DMS53 (cell line): Measurements from ENCODE around the gene CLCA4.

ENCODE experiments used
- DNase-seq: peaks from one replicate; lab custom pipeline; 2025; lab: John Stamatoyannopoulos, UW

CLCA4 gene

GRCh38 chr1:86546787-86547221, at the start of gene CLCA4:
Gene CLCA4 (plus strand): TSS chr1:86547078. CDS start chr1:86547120, 42 bp downstream.
- no peak for DNase-seq

GRCh38 chr1:86498281-86498680, 48.6 kb upstream of the CLCA4 start:
- no peak for DNase-seq

GRCh38 chr1:86499987-86500593, 46.8 kb upstream of the CLCA4 start:
- DNase-seq: peak; percentile 93

- no peak for DNase-seq
Measured at GRCh38 chr1:86500714-86501113, 46.2 kb upstream of the CLCA4 start.

- peak; percentile 94 for DNase-seq
Measured at GRCh38 chr1:86502125-86502646, 44.7 kb upstream of the CLCA4 start.

- DNase-seq: peak; percentile 94
Measured at GRCh38 chr1:86502721-86503405, 44.0 kb upstream of the CLCA4 start.

GRCh38 chr1:86503406-86504136, 43.3 kb upstream of the CLCA4 start:
- DNase-seq: peak; percentile 89

- peak; percentile 73 for DNase-seq
Measured at GRCh38 chr1:86504137-86504479, 42.8 kb upstream of the CLCA4 start.

- DNase-seq: peak; percentile 65
Measured at GRCh38 chr1:86504895-86505563, 41.8 kb upstream of the CLCA4 start.

- no peak for DNase-seq
Measured at GRCh38 chr1:86505564-86505902, 41.3 kb upstream of the CLCA4 start.

GRCh38 chr1:86507935-86508582, 38.8 kb upstream of the CLCA4 start:
- DNase-seq: peak; percentile 73

GRCh38 chr1:86508583-86508969, 38.3 kb upstream of the CLCA4 start:
- no peak for DNase-seq

GRCh38 chr1:86515597-86515996, 31.3 kb upstream of the CLCA4 start:
- DNase-seq: peak; percentile 77

- DNase-seq: peak; percentile 12
Measured at GRCh38 chr1:86516335-86516734, 30.5 kb upstream of the CLCA4 start.

- peak; percentile 78 for DNase-seq
Measured at GRCh38 chr1:86517336-86517735, 29.5 kb upstream of the CLCA4 start.

- DNase-seq: no peak
Measured at GRCh38 chr1:86520789-86521521, 25.9 kb upstream of the CLCA4 start.

GRCh38 chr1:86521522-86521891, 25.4 kb upstream of the CLCA4 start:
- DNase-seq: no peak

- no peak for DNase-seq
Measured at GRCh38 chr1:86522240-86522639, 24.6 kb upstream of the CLCA4 start.

GRCh38 chr1:86523670-86524354, 23.1 kb upstream of the CLCA4 start:
- no peak for DNase-seq

GRCh38 chr1:86527306-86527705, 19.6 kb upstream of the CLCA4 start:
- DNase-seq: no peak
